DLD1 (cell line): ENCODE measurements around the gene NR6A1.

Experiments
- in situ Hi-C: cut with HindIII; loops from 2 replicates; pipeline ENCODE4 v1.10.0; 2017; ENCODE audit warnings: low sequenced_read_pairs

Gene NR6A1

DNA sequence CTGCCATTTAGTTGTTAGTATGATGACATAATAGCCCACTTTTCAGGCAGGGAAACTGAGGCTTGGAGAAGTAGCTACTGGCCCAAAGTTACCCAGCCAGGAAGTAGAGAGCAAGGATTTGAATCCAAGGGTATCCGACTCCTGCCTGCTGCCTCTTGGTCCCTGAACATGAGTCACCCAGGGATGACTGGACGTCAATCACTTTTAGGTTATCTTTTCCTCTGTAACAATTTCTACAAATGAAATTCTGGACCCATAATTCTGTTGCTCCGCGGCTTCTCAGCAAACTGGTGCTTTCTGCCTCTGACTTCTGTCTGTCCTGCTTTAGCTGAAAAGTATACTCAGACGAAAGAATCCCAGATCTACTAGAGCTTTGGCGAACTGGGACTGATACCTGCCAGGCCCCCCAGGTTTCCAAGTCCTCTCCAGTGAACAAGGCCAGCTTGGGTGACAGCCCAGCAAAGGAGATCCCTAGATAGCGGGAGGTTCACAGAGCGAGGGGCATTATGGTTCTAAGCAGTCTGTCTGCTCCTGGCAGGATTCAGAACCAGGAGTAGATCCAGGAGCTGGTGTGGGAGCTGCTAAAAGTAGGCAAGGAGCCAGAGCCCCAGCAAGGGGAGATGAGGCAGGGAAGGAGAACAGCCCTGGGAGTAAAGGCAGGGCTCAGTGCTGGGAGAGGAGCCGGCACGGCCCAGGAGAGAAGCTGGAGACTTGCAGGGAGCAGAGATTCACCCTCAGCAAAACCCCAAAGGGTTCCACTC is 26.4 kb upstream of the NR6A1 start:
- in situ Hi-C loops: no loop called here

DNA sequence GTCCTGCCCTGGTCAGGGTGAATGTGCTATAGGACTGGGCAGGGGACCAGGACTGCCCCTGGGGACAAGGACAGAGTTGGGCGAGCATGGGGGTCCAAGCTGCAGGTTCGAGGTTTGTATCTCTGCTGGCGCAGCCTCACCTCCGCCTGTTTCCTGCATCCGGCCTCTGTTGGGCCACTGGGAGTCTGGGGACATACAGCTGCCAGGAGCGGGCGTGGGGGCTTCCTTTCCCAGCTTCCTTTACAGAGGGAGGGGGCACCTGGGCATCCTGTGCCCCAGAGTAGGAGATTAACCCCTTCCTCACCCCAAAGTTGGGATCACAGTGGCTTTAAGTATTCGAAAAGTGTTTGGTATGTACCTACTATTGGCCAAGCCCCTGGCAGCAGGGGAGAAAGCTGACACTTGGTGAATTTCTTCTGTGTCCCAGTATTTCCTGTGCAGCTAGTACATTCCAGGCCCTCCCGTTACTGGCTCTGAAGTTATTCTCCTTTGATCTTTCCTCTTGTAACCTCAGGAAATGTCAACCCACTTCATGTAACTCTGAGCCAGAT is 24.8 kb upstream of the NR6A1 start:
- in situ Hi-C loops: no loop called here

DNA sequence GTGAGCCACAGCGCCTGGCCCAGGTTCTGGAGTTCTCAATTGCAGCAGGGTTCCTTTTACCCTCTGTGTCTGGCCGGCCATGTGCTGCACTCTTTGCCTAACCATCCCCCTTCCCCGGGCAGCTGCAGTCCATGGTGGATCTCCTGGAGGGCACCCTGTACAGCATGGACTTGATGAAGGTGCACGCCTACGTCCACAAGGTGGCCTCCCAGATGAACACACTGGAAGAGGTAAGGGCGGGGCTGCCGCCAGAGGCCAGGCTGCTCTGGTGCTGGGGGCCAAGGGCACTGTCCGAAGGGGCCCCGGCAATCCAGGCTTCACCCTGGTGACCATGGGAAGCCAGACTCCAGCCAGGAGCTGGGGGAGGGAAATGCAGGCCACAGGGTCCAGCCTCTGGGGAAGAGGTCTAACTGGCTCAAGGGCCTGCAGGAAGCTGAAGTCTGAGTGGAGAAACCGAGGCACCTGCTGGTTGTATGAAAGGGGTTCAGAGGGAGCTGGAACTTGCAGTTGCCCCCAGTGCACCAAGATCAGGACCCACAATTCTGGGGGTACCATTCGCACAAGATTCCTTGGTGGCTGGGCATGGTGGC is 23.9 kb upstream of the NR6A1 start:
- in situ Hi-C loops: no loop called here

DNA sequence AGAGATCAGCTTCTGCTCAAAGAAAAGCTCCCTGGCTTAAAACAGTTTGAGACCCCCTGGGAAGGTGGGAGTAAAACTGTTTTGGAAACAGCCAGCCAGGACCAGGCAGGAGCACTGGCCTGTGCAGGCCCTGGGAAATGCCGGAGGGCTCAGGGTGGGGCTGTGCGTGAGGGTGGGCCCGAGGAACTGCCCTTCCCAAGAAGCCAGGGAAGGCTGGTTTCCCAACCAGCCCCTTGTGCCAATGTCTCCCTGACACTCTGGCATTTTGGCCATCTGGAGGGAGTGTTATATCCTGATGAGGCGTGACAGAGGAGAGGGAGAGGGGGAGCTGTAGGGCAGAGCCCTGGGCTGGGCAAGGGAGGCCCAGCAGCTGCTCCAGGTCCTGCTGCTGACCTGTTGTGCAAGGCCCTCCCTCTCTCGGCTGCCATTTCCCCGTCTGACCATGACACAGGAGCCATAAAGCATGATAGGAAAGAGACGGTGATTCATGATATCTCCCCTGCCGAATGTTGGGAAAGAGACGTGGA is 22.0 kb upstream of the NR6A1 start:
- in situ Hi-C loops: no loop called here

DNA sequence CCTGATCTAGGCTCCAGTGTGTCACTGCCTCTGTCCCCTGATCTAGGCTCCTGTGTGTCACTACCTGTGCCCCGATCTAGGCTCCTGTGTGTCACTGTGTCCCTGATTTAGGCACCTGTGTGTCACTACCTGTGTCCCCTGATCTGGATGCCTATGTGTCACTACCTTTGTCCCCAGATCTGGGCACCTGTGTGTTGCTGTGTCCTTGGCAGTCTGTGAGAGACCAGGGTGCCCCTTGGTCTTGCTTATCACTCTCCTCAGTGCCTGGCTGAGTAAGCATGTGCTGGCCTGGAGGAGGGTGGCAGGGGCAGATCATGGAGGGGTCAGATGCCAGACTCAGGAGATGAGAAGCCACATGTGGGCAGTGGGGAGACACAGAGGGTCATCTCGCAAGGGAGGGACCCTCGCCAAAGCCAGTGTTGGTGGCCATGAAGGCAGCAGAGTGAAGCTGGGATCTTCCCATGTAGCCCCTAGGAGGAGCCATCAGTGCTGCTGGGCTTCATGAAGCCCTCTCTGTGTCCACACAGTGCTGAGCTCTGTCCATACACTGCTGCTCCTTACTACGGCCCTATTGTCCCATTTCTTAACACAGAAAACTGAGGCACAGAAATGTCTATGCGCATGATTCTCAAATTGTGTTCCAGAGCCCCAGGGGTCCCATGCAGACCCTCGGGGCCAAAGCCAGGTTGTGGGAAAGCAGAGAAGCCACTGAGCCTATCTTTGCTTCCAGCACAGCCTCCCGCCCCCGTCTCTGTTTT is 21.3 kb upstream of the NR6A1 start:
- in situ Hi-C loops: no loop called here

DNA sequence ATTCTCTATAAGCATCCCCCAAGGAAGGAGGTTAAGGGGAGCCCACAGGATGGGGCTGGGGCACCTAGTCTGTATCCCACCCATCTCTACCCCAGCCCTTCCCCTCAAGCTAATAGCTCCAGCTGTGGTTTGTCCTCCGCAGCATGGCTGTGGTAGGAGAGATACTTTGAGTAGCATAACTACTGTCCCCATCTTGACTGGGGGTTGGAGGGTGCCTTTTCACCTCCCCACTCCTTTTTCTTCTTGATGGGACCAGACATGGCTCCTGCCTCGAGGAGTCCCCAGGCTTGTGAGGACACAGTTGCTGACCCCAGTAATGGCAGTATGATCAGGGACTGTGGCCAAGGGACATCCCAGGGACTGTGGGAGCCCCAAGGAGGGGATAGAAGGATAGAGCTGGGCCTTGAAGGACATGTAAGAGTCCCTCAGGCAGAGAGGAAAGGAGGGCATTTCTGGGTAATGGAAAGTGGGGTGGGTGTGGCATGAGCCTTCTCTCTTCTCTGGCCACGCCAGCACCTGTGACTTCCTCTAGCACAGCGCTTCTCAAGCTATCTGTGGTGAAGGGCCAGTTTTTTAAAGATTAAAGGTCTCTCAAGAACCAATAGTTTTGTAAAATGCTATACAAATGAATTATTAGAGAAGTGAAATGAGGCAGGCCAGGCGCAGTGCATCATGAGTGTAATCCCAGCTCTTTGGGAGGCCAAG is 19.8 kb upstream of the NR6A1 start:
- in situ Hi-C loops: no loop called here

DNA sequence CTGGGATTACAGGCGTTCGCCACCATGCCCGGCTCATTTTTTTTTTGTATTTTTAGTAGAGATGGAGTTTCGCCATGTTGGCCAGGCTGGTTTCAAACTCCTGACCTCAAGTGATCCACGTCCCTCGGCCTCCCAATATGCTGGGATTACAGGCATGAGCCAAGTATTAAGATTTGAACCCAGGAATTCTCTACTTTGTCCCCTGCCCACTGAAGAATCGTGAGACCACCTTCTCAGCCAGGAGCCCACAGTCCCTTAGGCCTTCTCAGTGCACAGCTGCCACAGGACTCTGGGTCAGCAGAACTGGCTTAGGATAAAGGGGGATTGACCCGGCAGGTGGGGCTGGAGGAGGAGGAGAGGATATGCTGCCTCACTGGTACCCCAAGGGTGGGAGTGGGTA is 19.2 kb upstream of the NR6A1 start:
- in situ Hi-C loops: no loop called here

DNA sequence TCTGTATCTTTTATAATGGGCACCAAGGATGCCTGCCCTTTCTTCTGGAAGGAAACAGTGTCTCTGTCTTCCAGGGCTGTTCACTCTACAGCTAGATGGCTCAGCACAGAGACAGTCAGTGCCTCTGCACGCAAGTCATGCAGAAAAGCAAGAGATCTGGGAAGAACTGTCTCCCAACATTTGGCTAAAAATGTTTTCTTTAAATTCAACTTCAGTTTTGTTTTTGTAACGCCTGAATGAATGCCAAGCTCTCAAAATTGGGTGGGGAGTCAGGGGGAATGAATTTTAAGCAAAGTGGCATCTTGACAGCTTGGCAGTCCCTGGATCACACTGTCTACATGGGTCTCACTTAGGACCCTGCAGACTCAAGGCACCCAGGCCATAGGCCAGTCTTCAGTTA is 18.4 kb upstream of the NR6A1 start:
- in situ Hi-C loops: no loop called here

DNA sequence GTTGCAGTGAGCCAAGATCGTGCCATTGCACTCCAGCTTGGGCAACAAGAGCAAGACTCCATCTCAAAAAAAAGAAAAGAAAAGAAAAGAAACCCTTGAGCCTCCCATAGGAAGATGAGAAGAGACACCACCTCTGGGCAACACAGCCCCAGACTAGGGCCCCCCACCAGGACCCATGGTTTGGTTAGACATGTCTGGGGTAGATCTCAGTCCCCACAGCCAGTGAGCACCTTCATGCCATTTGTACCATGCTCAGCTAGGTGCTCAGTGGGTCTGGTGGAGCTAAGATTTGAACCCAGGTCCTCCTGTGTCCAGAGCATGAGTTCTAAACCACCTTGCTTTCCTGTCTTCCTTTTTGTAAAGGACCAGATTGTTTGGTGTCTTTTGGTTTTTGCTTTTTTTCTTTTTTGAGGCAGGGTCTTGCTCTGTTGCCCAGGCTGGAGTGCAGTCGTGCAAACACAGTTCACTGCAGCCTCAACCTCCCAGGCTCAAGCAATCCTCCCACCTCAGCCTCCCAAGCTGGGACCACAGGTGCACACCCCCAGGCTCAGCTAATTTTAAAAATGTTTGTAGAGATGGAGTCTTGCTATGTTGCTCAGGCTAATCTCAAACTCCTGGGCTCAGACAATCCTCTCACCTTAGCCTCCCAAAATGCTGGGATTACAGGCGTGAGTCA is 17.6 kb upstream of the NR6A1 start:
- in situ Hi-C loops: no loop called here

DNA sequence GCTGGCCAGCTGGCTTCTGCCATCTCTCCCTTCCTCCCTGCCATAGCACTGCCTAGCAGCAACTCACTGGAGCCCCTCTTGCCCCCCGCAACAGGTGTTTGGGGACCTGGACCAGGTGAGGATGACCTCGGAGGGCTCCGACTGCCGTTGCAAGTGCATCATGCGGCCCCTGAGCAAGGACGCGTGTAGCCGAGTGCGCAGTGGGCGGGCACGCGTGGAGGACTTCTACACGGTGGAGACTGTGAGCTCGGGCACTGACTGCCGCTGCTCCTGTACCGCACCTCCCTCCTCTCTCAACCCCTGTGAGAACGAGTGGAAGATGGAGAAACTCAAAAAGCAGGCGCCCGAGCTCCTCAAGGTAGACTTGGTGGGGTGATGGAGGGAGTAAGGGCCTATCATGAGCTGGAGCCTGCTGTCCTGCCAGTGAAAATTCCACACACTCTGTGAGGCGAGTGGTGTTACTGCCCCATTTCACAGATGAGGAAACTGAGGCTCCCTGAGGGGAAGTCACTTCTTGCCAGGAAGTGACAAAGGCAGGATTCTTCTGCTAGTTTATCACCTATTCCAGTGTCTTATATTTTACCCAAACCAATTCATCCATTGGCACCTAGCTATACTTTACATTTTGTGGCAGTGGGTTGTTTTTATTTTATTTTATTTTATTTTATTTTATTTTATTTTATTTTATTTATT is 15.9 kb upstream of the NR6A1 start:
- in situ Hi-C loops: no loop called here

DNA sequence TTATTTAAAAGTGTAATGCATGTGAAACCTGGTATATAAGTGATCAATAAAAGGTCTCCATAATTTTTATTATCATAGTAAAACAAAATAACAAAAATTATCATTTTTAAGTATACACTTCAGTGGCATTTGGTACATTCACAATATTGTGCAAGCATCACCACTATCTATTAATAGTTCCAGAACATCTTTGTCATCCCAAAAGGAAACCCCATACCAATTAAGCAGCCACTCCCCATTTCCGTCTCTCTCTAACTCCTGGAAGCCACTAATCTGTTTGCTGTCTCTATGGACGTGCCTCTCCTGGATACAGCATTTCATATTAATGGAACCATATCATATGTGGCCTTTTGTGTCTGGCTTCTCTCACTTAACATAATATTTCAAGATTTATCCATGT is 13.4 kb upstream of the NR6A1 start:
- in situ Hi-C loops: no loop called here

DNA sequence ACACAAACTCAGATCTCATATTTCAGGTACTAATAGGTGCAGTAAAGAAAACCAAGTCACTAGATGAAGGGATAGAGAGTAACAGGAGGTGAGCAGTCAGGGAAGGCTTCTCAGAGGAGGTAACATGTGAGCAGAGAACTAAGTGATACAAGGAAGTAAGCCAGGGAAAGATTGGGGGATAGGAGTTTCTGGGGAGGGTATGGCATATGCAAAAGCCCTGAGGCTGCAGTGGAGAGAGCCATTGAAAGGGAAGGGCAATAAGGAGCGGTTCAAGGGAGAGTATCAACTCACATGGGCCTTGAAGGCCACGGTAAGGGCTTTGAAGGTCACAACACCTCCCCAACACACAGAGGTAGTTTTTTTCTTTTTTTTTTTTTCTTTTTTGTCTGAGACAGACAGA is 12.7 kb upstream of the NR6A1 start:
- in situ Hi-C loops: no loop called here

DNA sequence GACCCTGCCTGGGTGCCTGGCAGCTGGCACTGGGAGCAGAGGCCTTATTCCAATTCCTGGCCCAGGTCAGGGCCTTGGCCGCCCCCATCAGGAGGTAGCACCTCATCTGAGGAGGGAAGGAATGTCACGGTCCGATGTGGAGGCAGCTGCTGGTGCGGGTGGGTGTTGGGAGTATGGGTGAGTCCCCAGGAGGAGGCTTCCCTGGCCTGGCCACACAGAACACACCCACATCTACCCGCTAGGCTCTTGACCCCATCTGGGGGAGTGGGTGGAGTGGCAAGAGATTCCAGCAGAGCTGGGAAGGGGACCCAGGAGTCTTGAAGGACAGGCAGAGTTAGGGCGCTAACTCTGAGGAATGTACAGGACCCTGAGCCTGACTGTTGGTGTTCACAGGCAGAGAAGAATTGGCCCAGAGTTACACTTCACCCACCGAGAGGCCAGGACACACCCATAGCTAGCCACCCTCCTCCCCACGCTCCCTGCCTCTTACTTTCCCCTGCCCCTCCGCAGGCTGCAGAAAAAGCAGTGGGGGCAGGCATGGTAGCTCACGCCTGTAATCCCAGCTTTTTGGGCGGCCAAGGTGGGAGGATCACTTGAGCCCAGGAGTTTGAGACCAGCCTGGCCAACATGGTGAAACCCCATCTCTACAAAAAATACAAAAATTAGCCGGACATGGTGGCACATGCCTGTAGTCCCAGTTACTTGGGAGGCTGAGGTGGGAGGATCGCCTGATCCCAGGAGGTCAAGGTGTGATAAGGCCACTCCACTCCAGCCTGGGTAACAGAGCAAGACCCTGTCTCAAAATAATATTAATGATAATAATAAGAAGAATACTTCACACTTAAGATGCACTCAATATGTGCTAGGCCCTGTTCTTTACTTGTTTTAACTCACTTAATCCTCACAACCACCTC is 11.8 kb upstream of the NR6A1 start:
- in situ Hi-C loops: no loop called here

DNA sequence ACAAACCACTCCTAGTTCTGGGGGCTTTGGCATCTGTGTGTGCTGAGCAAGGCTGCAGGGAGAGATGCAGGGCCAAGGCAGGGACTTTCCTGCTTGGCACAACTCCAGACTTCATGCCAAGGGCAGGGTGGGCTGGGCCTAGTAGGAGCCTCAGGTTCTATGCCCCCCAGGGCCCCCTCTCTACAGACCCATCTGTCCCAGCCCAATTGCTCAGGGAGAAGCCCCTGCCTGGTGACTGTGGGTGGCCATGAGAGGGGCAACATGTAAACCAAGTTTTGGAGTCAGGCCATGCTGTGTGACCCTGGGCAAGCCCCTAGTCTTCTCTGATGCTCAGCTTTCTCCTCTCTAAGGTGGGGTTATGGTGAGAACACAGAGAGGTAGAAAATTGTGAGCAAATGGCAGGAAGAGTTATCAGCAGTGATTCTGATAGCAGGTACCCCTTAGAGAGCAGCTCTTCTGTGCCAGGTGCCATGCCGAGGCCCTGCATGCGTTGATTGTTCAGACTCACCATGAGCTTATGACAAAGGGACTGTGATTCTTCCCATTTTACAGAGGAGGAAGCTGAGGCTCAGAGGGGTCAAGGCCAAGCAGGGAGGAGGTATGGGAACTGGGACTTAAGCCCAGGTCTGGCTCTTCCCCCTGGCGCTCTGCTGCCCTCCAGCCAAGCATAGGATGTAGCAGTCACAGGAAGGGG is 11.0 kb upstream of the NR6A1 start:
- in situ Hi-C loops: no loop called here

DNA sequence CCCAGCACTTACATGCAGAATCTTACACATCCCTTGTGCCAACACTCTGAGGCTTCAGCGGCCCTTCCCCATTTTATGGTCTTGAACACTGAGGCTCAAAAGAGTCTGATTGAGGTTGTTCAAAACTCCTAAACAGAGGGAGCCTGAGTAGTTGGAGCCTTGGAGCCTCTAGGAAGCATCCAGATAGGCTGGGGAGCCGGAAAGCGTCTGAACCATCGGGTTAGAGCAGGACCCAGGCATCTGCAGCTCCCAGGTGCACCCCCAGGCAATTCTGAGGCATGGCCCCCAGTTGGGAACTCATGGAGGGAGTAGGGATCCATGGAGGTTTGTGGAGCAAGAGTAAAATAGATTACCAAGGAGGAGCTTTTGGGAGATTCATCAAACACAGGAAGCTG is 9.6 kb upstream of the NR6A1 start:
- in situ Hi-C loops: no loop called here

DNA sequence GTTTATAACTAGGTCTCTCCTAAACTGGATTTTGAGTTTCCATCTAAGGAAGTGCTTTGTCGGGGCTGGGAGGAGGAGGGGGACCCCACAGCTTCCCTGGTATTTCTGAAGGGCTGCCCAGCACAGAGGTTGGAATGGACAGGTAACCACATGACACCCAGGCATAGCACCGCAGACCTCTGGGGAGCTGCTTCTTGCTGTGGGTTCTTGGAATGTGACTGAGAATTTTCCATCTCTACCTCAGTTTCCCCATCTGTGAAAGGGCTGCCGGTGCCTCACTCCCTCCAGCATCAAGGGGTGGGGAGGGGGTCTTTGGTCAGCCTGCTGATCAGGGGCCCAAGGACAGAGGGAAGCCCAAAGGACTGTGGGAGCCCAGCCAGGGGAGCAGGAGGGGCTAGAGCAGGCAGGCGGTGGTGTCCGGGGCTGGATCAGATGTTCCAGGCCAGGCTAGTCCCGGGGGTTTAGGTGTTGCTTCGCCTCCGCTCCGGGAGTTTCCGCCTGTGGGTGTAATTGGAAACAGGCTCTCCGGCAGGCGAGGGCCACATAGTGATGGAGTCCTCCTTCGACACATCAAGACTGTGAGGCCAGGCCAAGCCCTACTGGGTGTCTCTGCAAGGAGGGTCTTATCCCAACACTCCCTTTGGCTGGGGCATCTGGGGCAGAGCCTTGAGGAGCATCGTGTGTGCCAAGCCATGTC is 9.1 kb upstream of the NR6A1 start:
- in situ Hi-C loops: no loop called here

DNA sequence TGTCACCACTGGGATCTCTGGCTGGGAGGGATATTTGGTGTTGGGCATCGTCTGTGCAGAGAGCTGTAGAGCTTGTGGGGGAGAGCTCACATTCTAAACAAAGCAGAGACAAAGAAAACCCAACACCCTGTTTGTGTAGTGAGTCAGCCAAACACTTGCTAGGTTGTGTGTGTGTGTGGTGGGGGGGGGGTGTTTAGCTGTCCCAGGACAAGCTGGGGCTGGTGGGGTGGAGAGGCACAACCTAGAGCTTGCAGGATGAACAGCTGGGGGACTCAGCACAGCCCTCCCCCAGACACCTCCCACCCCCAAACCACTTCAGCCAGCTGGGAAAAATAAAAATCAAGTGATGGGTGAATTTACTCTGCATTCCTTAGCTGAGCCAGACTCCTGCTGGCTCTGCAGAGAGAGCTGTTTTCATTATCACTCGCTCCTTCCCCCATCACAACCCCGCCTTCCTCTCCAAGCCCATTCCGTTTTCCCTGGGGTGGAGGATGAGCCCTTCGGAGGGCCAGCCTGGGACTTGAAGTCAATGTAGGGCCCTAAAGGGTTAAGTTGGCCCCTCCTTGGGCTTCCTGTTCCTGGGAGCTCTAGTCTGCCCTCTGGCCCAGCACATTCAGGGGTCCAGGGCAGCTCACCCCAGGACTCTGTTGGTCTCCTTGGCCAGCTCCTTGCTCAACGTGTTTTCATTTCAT is 8.4 kb upstream of the NR6A1 start:
- in situ Hi-C loops: no loop called here
